ENCODE measurements around the gene UBE2Q2.
"Not testable (repeated sequence)": the region's sequence is repeated elsewhere in the genome, so short reads cannot be mapped to it uniquely, and the experiment has no call there.

UBE2Q2 gene

GRCh38 chr15:75827691-75828090 is 15.6 kb upstream of the UBE2Q2 start:
- no peak for DNase-seq (ENCODE audit: low spot score)

- DNase-seq (ENCODE audit: low spot score) = no peak
These were observed 14.8 kb upstream of the UBE2Q2 start for GRCh38 chr15:75828429-75828828.

- no peak for DNase-seq (ENCODE audit: low spot score)
These were observed 12.1 kb upstream of the UBE2Q2 start for GRCh38 chr15:75830910-75831805.

- no peak for DNase-seq (ENCODE audit: low spot score)
These were observed 11.5 kb upstream of the UBE2Q2 start for GRCh38 chr15:75831806-75832102.

GRCh38 chr15:75832114-75832513 is 11.1 kb upstream of the UBE2Q2 start:
- no peak for DNase-seq (ENCODE audit: low spot score)

- DNase-seq (ENCODE audit: low spot score) = no peak
These were observed 9.2 kb upstream of the UBE2Q2 start for GRCh38 chr15:75834021-75834420.

GRCh38 chr15:75835990-75836958 is 7.0 kb upstream of the UBE2Q2 start:
- DNase-seq (ENCODE audit: low spot score) = no peak

GRCh38 chr15:75836959-75837334 is 6.3 kb upstream of the UBE2Q2 start:
- DNase-seq (ENCODE audit: low spot score) = peak; percentile 84

GRCh38 chr15:75840659-75841058 is 2.6 kb upstream of the UBE2Q2 start:
- DNase-seq (ENCODE audit: low spot score) = peak; percentile 77

- no peak for DNase-seq (ENCODE audit: low spot score)
These were observed 1.6 kb upstream of the UBE2Q2 start for GRCh38 chr15:75841626-75842025.

- DNase-seq (ENCODE audit: low spot score) = peak; percentile 91
These were observed 683 bp downstream of the UBE2Q2 start for GRCh38 chr15:75843678-75844581.

GRCh38 chr15:75844629-75845335 is 1.5 kb downstream of the UBE2Q2 start:
- no peak for DNase-seq (ENCODE audit: low spot score)

GRCh38 chr15:75849167-75849566 is 5.9 kb downstream of the UBE2Q2 start:
- no peak for DNase-seq (ENCODE audit: low spot score)

GRCh38 chr15:75850708-75851107 is 7.5 kb downstream of the UBE2Q2 start:
- no peak for DNase-seq (ENCODE audit: low spot score)

- DNase-seq (ENCODE audit: low spot score) = not testable (repeated sequence)
These were observed 8.3 kb downstream of the UBE2Q2 start for GRCh38 chr15:75851566-75851965.

GRCh38 chr15:75857886-75858285 is 14.6 kb downstream of the UBE2Q2 start:
- DNase-seq (ENCODE audit: low spot score) = no peak

GRCh38 chr15:75861750-75862402 is 18.6 kb downstream of the UBE2Q2 start:
- DNase-seq (ENCODE audit: low spot score) = peak; percentile 9

- DNase-seq (ENCODE audit: low spot score) = no peak
These were observed 19.5 kb downstream of the UBE2Q2 start for GRCh38 chr15:75862796-75863195.

GRCh38 chr15:75864213-75865059 is 21.2 kb downstream of the UBE2Q2 start:
- no peak for DNase-seq (ENCODE audit: low spot score)

GRCh38 chr15:75866045-75866444 is 22.8 kb downstream of the UBE2Q2 start:
- not testable (repeated sequence) for DNase-seq (ENCODE audit: low spot score)
